Fibroblast of villous mesenchyme (primary cell): ENCODE data around the gene ANKRD62. TPM values are rescaled to one million over a fixed set of nuclear protein-coding genes. Genes with fewer than 3 reads are reported as not detected.

ENCODE experiments used
- DNase-seq: peaks from one replicate; pipeline ENCODE4 v3.0.0-alpha.2; 2010; ENCODE audit warnings: low read depth
- H3K4me3 ChIP-seq: 2 replicates; pipeline ENCODE4 v1.5.1; 2011; ENCODE audit warnings: low read depth, mild to moderate bottlenecking, low read length
- CTCF ChIP-seq: IDR thresholded peaks from 2 replicates; pipeline ENCODE4 v1.5.1; 2012; ENCODE audit warnings: low read depth, mild to moderate bottlenecking, low read length; ENCODE audit not compliant: insufficient read depth
- total RNA-seq: library from RNA; depleted of rRNA; stranded (reverse); fragments of >200 nt; gene quantifications from 2 replicates; pipeline ENCODE4 v1.2.3, GENCODE V29; 2012

The ANKRD62 gene
- total RNA-seq, 1 donor: not detected

GRCh38 chr18:12049978-12050811 lies 43.4 kb upstream of the ANKRD62 start:
- DNase-seq: no peak
- TF ChIP-seq CTCF: no peak
- no peak overlapping the region for H3K4me3 ChIP-seq

- DNase-seq: no peak
- TF ChIP-seq CTCF: no peak
- H3K4me3 ChIP-seq: no peak overlapping the region
Measured at GRCh38 chr18:12052866-12053265, 40.8 kb upstream of the ANKRD62 start.

GRCh38 chr18:12053289-12053688 lies 40.4 kb upstream of the ANKRD62 start:
- H3K4me3 ChIP-seq: no peak overlapping the region
- no peak for TF ChIP-seq CTCF
- no peak for DNase-seq

GRCh38 chr18:12056034-12056883 lies 37.4 kb upstream of the ANKRD62 start:
- H3K4me3 ChIP-seq: no peak overlapping the region
- no peak for DNase-seq
- TF ChIP-seq CTCF: no peak

GRCh38 chr18:12056884-12057402 lies 36.7 kb upstream of the ANKRD62 start:
- no peak for DNase-seq
- H3K4me3 ChIP-seq: no peak overlapping the region
- no peak for TF ChIP-seq CTCF

- no peak overlapping the region for H3K4me3 ChIP-seq
- DNase-seq: no peak
- no peak for TF ChIP-seq CTCF
Measured at GRCh38 chr18:12057419-12058039, 36.1 kb upstream of the ANKRD62 start.
